Measurements from ENCODE around the gene EI24.

EI24 gene

DNA sequence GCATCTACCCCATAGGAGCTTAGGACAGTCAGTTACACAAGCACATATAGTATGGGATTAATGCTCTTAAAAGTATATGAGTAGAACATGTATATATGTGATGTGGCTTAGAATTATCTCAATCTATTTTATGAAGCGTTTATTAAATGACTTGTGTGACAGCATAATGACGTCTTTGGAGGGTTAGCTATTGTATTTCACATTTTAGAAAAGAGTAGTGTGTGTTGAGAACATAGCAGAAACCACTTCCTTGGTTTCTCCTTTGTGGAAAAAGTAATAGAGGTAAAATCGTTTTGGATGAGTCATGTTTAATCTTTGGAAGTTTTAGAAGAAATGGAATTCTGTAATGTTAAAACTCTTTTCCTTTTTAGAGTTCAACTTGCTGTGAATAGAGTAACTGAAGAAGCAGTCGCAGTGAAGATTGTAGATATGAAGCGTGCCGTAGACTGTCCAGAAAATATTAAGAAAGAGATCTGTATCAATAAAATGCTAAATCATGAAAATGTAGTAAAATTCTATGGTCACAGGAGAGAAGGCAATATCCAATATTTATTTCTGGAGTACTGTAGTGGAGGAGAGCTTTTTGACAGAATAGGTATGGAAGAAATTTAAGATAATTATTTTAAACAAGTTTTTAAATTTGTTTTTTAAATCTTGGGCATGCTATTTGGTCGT is 58.1 kb downstream of the EI24 start:
- no peak for DNase-seq (ENCODE audit: low read depth in 2 of 2)

Data from stimulated activated CD8-positive, alpha-beta memory T cell treated with anti-CD3 and anti-CD28 coated beads, Interleukin-7, amount 100 ng/mL, for 4 hours (primary cell).